ENCODE measurements around the gene DCDC1.
"Not testable (repeated sequence)": the region's sequence is repeated elsewhere in the genome, so short reads cannot be mapped to it uniquely, and the experiment has no call there.

DCDC1 gene

GRCh38 chr11:31327417-31327816, 42.1 kb downstream of the DCDC1 start:
- no peak overlapping the region for H3K4me3 ChIP-seq (ENCODE audit: low read depth, low read length)
- TF ChIP-seq, protein P1, sequence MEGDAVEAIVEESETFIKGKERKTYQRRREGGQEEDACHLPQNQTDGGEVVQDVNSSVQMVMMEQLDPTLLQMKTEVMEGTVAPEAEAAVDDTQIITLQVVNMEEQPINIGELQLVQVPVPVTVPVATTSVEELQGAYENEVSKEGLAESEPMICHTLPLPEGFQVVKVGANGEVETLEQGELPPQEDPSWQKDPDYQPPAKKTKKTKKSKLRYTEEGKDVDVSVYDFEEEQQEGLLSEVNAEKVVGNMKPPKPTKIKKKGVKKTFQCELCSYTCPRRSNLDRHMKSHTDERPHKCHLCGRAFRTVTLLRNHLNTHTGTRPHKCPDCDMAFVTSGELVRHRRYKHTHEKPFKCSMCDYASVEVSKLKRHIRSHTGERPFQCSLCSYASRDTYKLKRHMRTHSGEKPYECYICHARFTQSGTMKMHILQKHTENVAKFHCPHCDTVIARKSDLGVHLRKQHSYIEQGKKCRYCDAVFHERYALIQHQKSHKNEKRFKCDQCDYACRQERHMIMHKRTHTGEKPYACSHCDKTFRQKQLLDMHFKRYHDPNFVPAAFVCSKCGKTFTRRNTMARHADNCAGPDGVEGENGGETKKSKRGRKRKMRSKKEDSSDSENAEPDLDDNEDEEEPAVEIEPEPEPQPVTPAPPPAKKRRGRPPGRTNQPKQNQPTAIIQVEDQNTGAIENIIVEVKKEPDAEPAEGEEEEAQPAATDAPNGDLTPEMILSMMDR (IDR thresholded peaks at IDR 0.05; ENCODE audit: low read depth, low read length) = no peak

DNA sequence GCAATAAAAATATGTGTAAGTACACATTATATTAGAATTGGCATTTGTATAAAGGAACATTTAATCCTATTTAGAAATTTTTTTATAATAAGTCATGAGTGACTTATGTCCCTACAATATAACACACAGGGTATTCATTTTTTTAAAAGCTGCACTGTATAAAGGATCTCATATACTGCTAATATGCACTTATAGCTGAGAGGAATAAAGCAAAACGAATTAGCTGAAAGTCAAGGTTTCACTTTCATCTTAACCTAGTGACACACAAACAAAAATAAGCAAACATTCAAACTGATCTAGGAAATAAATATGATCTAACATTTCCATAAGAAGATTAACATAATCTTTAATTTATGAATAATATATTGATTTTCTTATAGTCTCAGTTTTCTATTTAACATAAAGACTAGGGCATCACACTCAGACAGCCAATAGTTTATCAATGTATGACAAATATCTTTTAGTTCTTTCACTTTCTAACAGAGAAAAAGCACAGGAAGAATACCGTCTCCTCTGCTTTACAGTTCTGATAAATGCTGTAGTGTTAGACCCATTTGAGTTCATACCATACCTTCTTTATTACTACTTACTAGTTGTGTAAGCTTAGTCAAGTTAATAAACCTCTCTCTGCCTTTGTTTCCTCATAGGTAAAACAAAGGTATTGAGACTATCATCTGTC, 42.9 kb downstream of the DCDC1 start:
- TF ChIP-seq, protein P1 (IDR thresholded peaks at IDR 0.05; ENCODE audit: low read depth, low read length) = no peak
- H3K4me3 ChIP-seq (ENCODE audit: low read depth, low read length) = no peak overlapping the region

DNA sequence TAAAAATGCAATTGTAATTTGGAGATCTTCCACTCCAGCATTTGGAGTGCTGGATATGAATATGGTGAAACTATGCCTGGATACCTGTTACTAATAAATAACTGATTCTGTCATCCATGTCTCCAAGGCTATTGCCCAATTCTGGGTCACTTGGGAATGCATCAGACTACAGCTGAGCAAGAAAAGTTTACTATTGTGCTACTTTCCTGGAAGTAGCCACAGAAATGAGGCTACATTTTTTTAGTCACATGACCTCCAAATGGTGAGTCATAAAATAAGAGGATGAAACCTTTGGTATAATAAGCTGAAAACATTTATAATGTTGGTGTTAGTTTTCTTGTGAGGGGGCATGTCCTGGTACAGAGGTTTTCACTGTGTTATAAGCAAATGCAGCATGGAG, 44.4 kb downstream of the DCDC1 start:
- TF ChIP-seq, protein P1 (IDR thresholded peaks at IDR 0.05; ENCODE audit: low read depth, low read length) = no peak
- H3K4me3 ChIP-seq (ENCODE audit: low read depth, low read length) = no peak overlapping the region

DNA sequence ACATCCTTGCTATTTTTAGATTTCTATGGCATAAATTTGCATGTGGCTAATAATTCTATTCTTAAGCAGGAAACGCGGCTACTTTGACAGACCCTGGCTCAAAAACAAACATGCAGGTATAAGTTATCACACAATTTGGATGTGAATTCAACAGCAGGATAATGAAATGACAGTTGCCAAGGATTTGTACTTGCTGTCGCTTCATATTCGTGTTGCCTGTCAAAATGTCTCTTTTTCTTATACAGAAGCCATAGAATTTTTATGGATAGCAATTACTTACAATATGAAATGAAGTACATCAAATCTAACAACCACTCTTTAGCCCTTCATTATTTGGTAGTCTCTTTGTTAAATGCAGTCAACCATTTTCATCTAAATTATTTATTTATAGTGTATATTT, 46.4 kb downstream of the DCDC1 start:
- H3K4me3 ChIP-seq (ENCODE audit: low read depth, low read length) = no peak overlapping the region
- TF ChIP-seq, protein P1 (IDR thresholded peaks at IDR 0.05; ENCODE audit: low read depth, low read length) = no peak

- H3K4me3 ChIP-seq (ENCODE audit: low read depth, low read length) = not testable (repeated sequence)
These were observed 48.0 kb downstream of the DCDC1 start for GRCh38 chr11:31321494-31321893.

DNA sequence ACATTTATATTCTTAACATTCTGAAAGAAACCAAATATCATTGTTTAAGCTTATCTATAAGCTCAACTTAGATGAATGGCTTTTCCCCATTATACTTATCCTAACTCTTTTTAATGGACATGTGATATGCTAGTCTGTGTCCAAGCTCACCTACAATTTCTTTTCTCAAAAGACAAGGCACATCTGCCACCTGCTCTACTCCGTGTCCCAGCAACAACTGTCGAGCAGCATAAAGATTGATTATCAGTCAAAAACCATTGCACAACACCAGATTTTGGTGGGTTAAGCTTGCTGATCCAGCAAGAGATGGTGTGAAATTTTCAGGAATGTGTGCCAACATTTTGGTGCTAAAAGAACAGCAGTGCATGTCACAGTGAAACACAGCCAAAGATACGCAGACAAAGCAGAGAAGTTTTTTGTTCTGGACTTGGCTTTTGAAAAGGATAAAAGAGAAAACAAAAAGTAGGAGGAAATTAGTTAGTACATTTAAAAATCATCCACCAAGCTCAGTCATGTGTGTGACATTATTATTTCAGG, 65.8 kb downstream of the DCDC1 start:
- TF ChIP-seq, protein P1 (IDR thresholded peaks at IDR 0.05; ENCODE audit: low read depth, low read length) = no peak
- H3K4me3 ChIP-seq (ENCODE audit: low read depth, low read length) = no peak overlapping the region

GRCh38 chr11:31301549-31302510, 67.7 kb downstream of the DCDC1 start:
- TF ChIP-seq, protein P1 (IDR thresholded peaks at IDR 0.05; ENCODE audit: low read depth, low read length) = no peak
- H3K4me3 ChIP-seq (ENCODE audit: low read depth, low read length) = no peak overlapping the region
